Pancreas (tissue), 10 donors: ENCODE measurements around the gene NLGN1. TPM values are rescaled to one million over a fixed set of nuclear protein-coding genes. Genes with fewer than 3 reads are reported as not detected.

ENCODE experiments used
- ATAC-seq, 4 donors: fragments of 200-7000 bp; cut with Tn5 transposase; one replicate each; pipeline versions ENCODE4 v1.8.0 to v1.9.1; 2020; ENCODE audit warnings: mild to moderate bottlenecking in 4 of 4, moderate library complexity in 4 of 4
- DNase-seq, 6 donors: peaks; one replicate each; pipeline ENCODE4 v3.0.0-alpha.2; 2020
- FAIRE-seq: peaks from 2 replicates; lab custom pipeline; 2012; peaks lifted over from hg19 to GRCh38; lab: Jason Lieb, UNC
- H3K27ac ChIP-seq, 4 donors: fragments of 200-600 bp; sonication (generic); 1 replicate in 3 of 4; 2 replicates in 1 of 4; pipeline versions ENCODE4 v1.5.0 to v1.8.0; 2020
- H3K27me3 ChIP-seq, 4 donors: fragments of 200-600 bp; one replicate each; pipeline ENCODE4 v1.8.0; 2021
- H3K36me3 ChIP-seq, 3 donors: fragments of 200-600 bp; sonication (generic) in 1 of 3; one replicate each; pipeline versions ENCODE4 v1.5.0 to v1.8.0; 2020 to 2021
- H3K4me1 ChIP-seq, 3 donors: fragments of 200-600 bp; one replicate each; pipeline ENCODE4 v1.8.0; 2021
- H3K4me3 ChIP-seq, 4 donors: fragments of 200-600 bp; sonication (generic) in 2 of 4; one replicate each; pipeline versions ENCODE4 v1.5.0 to v1.8.0; 2020 to 2021
- H3K9me3 ChIP-seq, 4 donors: fragments of 200-600 bp; one replicate each; pipeline ENCODE4 v1.8.0; 2021
- CTCF ChIP-seq, 4 donors: fragments of 200-600 bp; sonication (generic) in 3 of 4; IDR thresholded peaks; one replicate each; pipeline versions ENCODE4 v1.5.0 to v1.8.0; 2021; ENCODE audit warnings: antibody characterized with exemption in 4 of 4
- WGBS, 2 donors: extraction: QIAGEN DNeasy Blood & Tissue Kit; methylation state at CpG; one replicate each; pipeline ENCODE4 v1.1.7; 2013; 5-methylcytosine and 5-hydroxymethylcytosine counted together
- intact Hi-C, 3 donors: fragments of 100-400 bp; cut with DNase I; formaldehyde crosslinking; loops; one replicate each; pipeline versions ENCODE4 v1.11.1 to v1.14.2; 2022
- polyA plus RNA-seq, 2 donors: library from polyadenylated mRNA; stranded (reverse); fragments of 200-250 nt; gene quantifications; one replicate each; pipeline ENCODE4 v1.2.3, GENCODE V29; 2013
- total RNA-seq, 6 donors: library from RNA; stranded (reverse); fragmentation: NEBNext Ultra II Directional in 4 of 6; extraction: Animal tissue kit (Norgen Biotek cat#: 25700) in 4 of 6; gene quantifications; one replicate each; pipeline versions ENCODE4 v1.2.1 to v1.2.4, GENCODE V29; 2021 to 2023
- donor health status: healthy with polysubstance abuse.
- donor health status: DM: no; HTN: no; CAD: no; lungs with moderate emphysema.
- donor health status: DM: no; HTN: no; CAD: no.
- donor health status: control.
- donor health status: control.
- donor health status: Bipolar disorder and iron deficiency.
- donor health status: DM: yes; HTN: yes; CAD: no.
- donor health status: DM: no; HTN: no; CAD: no.
- donor health status: DM: no; HTN: no; CAD: no.
- donor health status: DM: yes; HTN: yes; CAD: no.

The NLGN1 gene
- total and polyA plus RNA-seq, 8 donors = 0.49 to 2.3 (median 0.84) TPM

GRCh38 chr3:173734473-173734872, 336.9 kb downstream of the NLGN1 start:
- 54 to 65% methylated on average over 1 of the region's 1 CpG for WGBS, 2 donors
- H3K9me3 ChIP-seq = no peaks in the 10 kb centered on the region
- DNase-seq (no peak), ATAC-seq (no peak), FAIRE-seq (no peak)
- TF ChIP-seq CTCF (IDR thresholded peaks at IDR 0.05) = no peak
- no peak overlapping the region for H3K4me3 ChIP-seq
- no peak overlapping the region for H3K27ac ChIP-seq
- no peaks in the 10 kb centered on the region for H3K36me3 ChIP-seq
- no peaks in the 10 kb centered on the region for H3K4me1 ChIP-seq
- no peaks in the 10 kb centered on the region for H3K27me3 ChIP-seq
- intact Hi-C loops = no loop called here

- no peak for FAIRE-seq
- 47 to 50% methylated on average over 1 of the region's 1 CpG for WGBS, 2 donors
- Histone ChIP-seq H3K27ac (no peak overlapping the region), H3K27me3 (no peaks in the 10 kb centered on the region), H3K9me3 (no peaks in the 10 kb centered on the region), H3K4me3 (no peak overlapping the region), H3K36me3 (no peaks in the 10 kb centered on the region), H3K4me1 (no peaks in the 10 kb centered on the region)
- intact Hi-C loops = no loop called here
- TF ChIP-seq CTCF (IDR thresholded peaks at IDR 0.05) = no peak
- ATAC-seq = no peak
- no peak for DNase-seq
Observed at GRCh38 chr3:173734895-173735294, 337.4 kb downstream of the NLGN1 start.

GRCh38 chr3:173735841-173736240, 338.3 kb downstream of the NLGN1 start:
- H3K36me3 ChIP-seq = no peaks in the 10 kb centered on the region
- intact Hi-C loops = no loop called here
- no peak overlapping the region for H3K4me3 ChIP-seq
- FAIRE-seq (no peak), DNase-seq (no peak), ATAC-seq (no peak)
- H3K4me1 ChIP-seq = no peaks in the 10 kb centered on the region
- no peak overlapping the region for H3K27ac ChIP-seq
- WGBS, 2 donors = 59 to 68% methylated on average over 1 of the region's 1 CpG
- H3K9me3 ChIP-seq = no peaks in the 10 kb centered on the region
- no peaks in the 10 kb centered on the region for H3K27me3 ChIP-seq
- no peak for TF ChIP-seq CTCF (IDR thresholded peaks at IDR 0.05)

- H3K4me3 ChIP-seq = no peak overlapping the region
- DNase-seq (no peak), FAIRE-seq (no peak), ATAC-seq (no peak)
- no peaks in the 10 kb centered on the region for H3K27me3 ChIP-seq
- no peak for TF ChIP-seq CTCF (IDR thresholded peaks at IDR 0.05)
- H3K4me1 ChIP-seq = no peaks in the 10 kb centered on the region
- no peak overlapping the region for H3K27ac ChIP-seq
- no peaks in the 10 kb centered on the region for H3K9me3 ChIP-seq
- intact Hi-C loops = no loop called here
- H3K36me3 ChIP-seq = no peaks in the 10 kb centered on the region
- 68 to 79% methylated on average over 2 of the region's 2 CpGs for WGBS, 2 donors
Observed at GRCh38 chr3:173737167-173737808, 339.7 kb downstream of the NLGN1 start.

GRCh38 chr3:173739726-173740125, 342.2 kb downstream of the NLGN1 start:
- intact Hi-C loops = no loop called here
- Histone ChIP-seq H3K27ac (no peak overlapping the region), H3K4me1 (no peaks in the 10 kb centered on the region), H3K27me3 (no peaks in the 10 kb centered on the region), H3K4me3 (no peak overlapping the region), H3K9me3 (no peaks in the 10 kb centered on the region), H3K36me3 (no peaks in the 10 kb centered on the region)
- no peak for FAIRE-seq
- no peak for ATAC-seq
- no peak for DNase-seq
- 68 to 70% methylated on average over 2 of the region's 2 CpGs for WGBS, 2 donors
- no peak for TF ChIP-seq CTCF (IDR thresholded peaks at IDR 0.05)
